GM12878 (cell line): ENCODE data around the gene ZDHHC14. TPM values are rescaled to one million over a fixed set of nuclear protein-coding genes. Genes with fewer than 3 reads are reported as not detected.

Source experiments
- ATAC-seq: fragments of 200-7000 bp; cut with Tn5 transposase; 3 replicates; pipeline ENCODE4 v1.9.1; 2020; ENCODE audit warnings: mild to moderate bottlenecking, moderate library complexity
- BruUV-seq: library from RNA; stranded (reverse); fragments of 400-500 nt; replicated peaks from 2 replicates; lab custom pipeline; 2021; lab: Mats Ljungman, UMichigan
- CTCF ChIA-PET: fragments of 300-600 bp; sonication (Branson Sonifier 250); formaldehyde crosslinking; extraction: SDS; loops from one replicate; lab custom pipeline; 2021; ENCODE audit warnings: inconsistent platforms; lab: Yijun Ruan, JAX
- POLR2A ChIA-PET: fragments of 350-600 bp; formaldehyde crosslinking; extraction: SDS; loops from one replicate; lab custom pipeline; 2021; ENCODE audit warnings: inconsistent platforms; lab: Charles Lee
- RAD21 ChIA-PET: fragments of 300-600 bp; sonication (Branson Sonifier 250); formaldehyde crosslinking; loops from one replicate; lab custom pipeline; 2023; ENCODE audit warnings: antibody characterized with exemption; ENCODE audit not compliant: unreplicated experiment; lab: Charles Lee
- SMC1A ChIA-PET: fragments of 300-600 bp; sonication (Branson Sonifier 250); formaldehyde crosslinking; loops from one replicate; lab custom pipeline; 2023; ENCODE audit not compliant: unreplicated experiment, uncharacterized antibody; lab: Charles Lee
- DNase-seq: peaks from one replicate; pipeline ENCODE4 v3.0.0-alpha.2; 2011; ENCODE audit warnings: low read depth, low spot score
- FAIRE-seq: peaks from 3 replicates; lab custom pipeline; 2011; peaks lifted over from hg19 to GRCh38; lab: Jason Lieb, UNC
- H2AFZ ChIP-seq: 2 replicates; pipeline ENCODE4 v1.6.0; 2011; ENCODE audit warnings: low read depth, low read length, control low read depth; ENCODE audit not compliant: control insufficient read depth
- H3K27ac ChIP-seq: 2 replicates; pipeline ENCODE4 v1.5.1; 2011; ENCODE audit warnings: control low read depth; ENCODE audit not compliant: control insufficient read depth, insufficient read depth
- H3K27me3 ChIP-seq, 2 experiments: replicated peaks in 1 of 2; 2 replicates each; pipeline versions ENCODE4 v1.6.0 to v1.6.1; 2011; ENCODE audit warnings: low read length in 1 of 2; ENCODE audit not compliant: control insufficient read depth in 2 of 2, insufficient read depth in 2 of 2
- H3K36me3 ChIP-seq, 2 experiments: 2 replicates each; pipeline ENCODE4 v1.5.1; 2011; ENCODE audit warnings: low read length in 1 of 2; ENCODE audit not compliant: control insufficient read depth in 2 of 2, insufficient read depth in 2 of 2
- H3K4me1 ChIP-seq: 2 replicates; pipeline ENCODE4 v1.6.1; 2011; ENCODE audit warnings: mild to moderate bottlenecking, low read length, moderate library complexity, mixed read lengths; ENCODE audit not compliant: control insufficient read depth, insufficient read depth
- H3K4me2 ChIP-seq: 2 replicates; pipeline ENCODE4 v1.6.0; 2011; ENCODE audit warnings: control low read depth; ENCODE audit not compliant: control insufficient read depth, insufficient read depth
- H3K4me3 ChIP-seq: fragments of 200-600 bp; sonication (generic); 2 replicates; pipeline ENCODE4 v1.5.1; 2016
- H3K79me2 ChIP-seq: 2 replicates; pipeline ENCODE4 v1.6.0; 2011; ENCODE audit warnings: low read length; ENCODE audit not compliant: control insufficient read depth, insufficient read depth
- H3K9ac ChIP-seq: 2 replicates; pipeline ENCODE4 v1.8.0; 2011; ENCODE audit warnings: low read length, control low read depth, mixed read lengths; ENCODE audit not compliant: control insufficient read depth, insufficient read depth
- H3K9me3 ChIP-seq: replicated peaks from 3 replicates; pipeline ENCODE4 v1.5.1; 2011; ENCODE audit warnings: mild to moderate bottlenecking, low read length; ENCODE audit not compliant: control insufficient read depth, insufficient read depth
- H4K20me1 ChIP-seq: 2 replicates; pipeline ENCODE4 v1.6.0; 2011; ENCODE audit not compliant: control insufficient read depth, insufficient read depth
- ATF2 ChIP-seq: IDR thresholded peaks from 2 replicates; pipeline ENCODE4 v1.6.1; 2012; ENCODE audit warnings: low read length, inconsistent platforms
- BRCA1 ChIP-seq: IDR thresholded peaks from 2 replicates; pipeline ENCODE4 v1.6.1; 2011; ENCODE audit warnings: low read depth, low read length, improper control_type of control experiment
- CHD1 ChIP-seq: IDR thresholded peaks from 2 replicates; pipeline ENCODE4 v1.6.1; 2012; ENCODE audit warnings: low read depth, low read length, improper control_type of control experiment
- CREB1 ChIP-seq: IDR thresholded peaks from 2 replicates; pipeline ENCODE4 v1.6.1; 2012; ENCODE audit warnings: low read depth, mild to moderate bottlenecking, inconsistent platforms
- E2F8 ChIP-seq: fragments of 450-650 bp; IDR thresholded peaks from 2 replicates; pipeline ENCODE4 v1.6.1; 2018; ENCODE audit warnings: mild to moderate bottlenecking, low read depth, moderate library complexity; ENCODE audit not compliant: partially characterized antibody
- E4F1 ChIP-seq: fragments of 450-650 bp; IDR thresholded peaks from 2 replicates; pipeline ENCODE4 v1.6.1; 2018; ENCODE audit warnings: borderline replicate concordance, mild to moderate bottlenecking; ENCODE audit not compliant: partially characterized antibody
- ESRRA ChIP-seq: IDR thresholded peaks from 2 replicates; pipeline ENCODE4 v1.6.1; 2012; ENCODE audit warnings: mild to moderate bottlenecking, low read length, improper control_type of control experiment
- MAX ChIP-seq: IDR thresholded peaks from 2 replicates; pipeline ENCODE4 v1.6.1; 2012; ENCODE audit warnings: low read depth, low read length, improper control_type of control experiment
- NKRF ChIP-seq: fragments of 450-650 bp; conservative IDR thresholded peaks from 2 replicates; pipeline ENCODE4 v1.6.1; 2017; ENCODE audit warnings: mild to moderate bottlenecking, moderate library complexity
- NR2C1 ChIP-seq: fragments of 450-650 bp; IDR thresholded peaks from 2 replicates; pipeline ENCODE4 v1.6.1; 2017; ENCODE audit warnings: antibody characterized with exemption, mild to moderate bottlenecking, moderate library complexity
- NR2F1 ChIP-seq: fragments of 450-650 bp; conservative IDR thresholded peaks from 2 replicates; pipeline ENCODE4 v1.6.1; 2017; ENCODE audit warnings: mild to moderate bottlenecking
- PML ChIP-seq: IDR thresholded peaks from 2 replicates; pipeline ENCODE4 v1.6.1; 2012; ENCODE audit warnings: low read length, inconsistent platforms
- RUNX3 ChIP-seq: IDR thresholded peaks from 2 replicates; pipeline ENCODE4 v1.6.1; 2012; ENCODE audit warnings: low read length, inconsistent platforms
- STAT3 ChIP-seq: IDR thresholded peaks from 2 replicates; pipeline ENCODE4 v1.6.1; 2011; ENCODE audit warnings: low read depth, low read length, improper control_type of control experiment
- SUZ12 ChIP-seq: fragments of 200-600 bp; sonication (generic); IDR thresholded peaks from one replicate; pipeline ENCODE4 v1.6.1; 2018; ENCODE audit warnings: antibody characterized with exemption, mild to moderate bottlenecking; ENCODE audit not compliant: unreplicated experiment
- WGBS: methylation state at CpG from one replicate; pipeline ENCODE4 v1.1.6; 2016; ENCODE audit warnings: low lambda C conversion rate; ENCODE audit not compliant: insufficient replicate concordance, insufficient coverage; ENCODE audit errors: missing lambda C conversion rate; 5-methylcytosine and 5-hydroxymethylcytosine counted together
- in situ Hi-C: fragments of 300-500 bp; cut with MboI; formaldehyde crosslinking; loops from 9 replicates; pipeline ENCODE4 v1.14.3; 2018; ENCODE audit warnings: mixed read lengths
- intact Hi-C: fragments of 100-400 bp; cut with micrococcal nuclease; formaldehyde crosslinking; loops from one replicate; pipeline ENCODE4 v1.14.2; 2022; ENCODE audit not compliant: unreplicated experiment
- polyA plus RNA-seq, 11 experiments: library from polyadenylated mRNA; depleted of rRNA in 4 of 11; unstranded in 6 of 11; stranded (reverse) in 5 of 11; fragments of >200 nt; fragmentation: Nextera tagmentation in 4 of 11; fragmentation: Illumina TruSeq in 1 of 11; extraction: Ambion mirVana in 4 of 11; extraction: Trizol in 1 of 11; gene quantifications; 1 replicate in 1 of 11; 2 replicates in 10 of 11; pipeline versions ENCODE4 v1.2.1 to v1.2.3, GENCODE V29; 2011 to 2016; ENCODE audit warnings: inconsistent platforms in 2 of 11, missing spikeins in 2 of 11, low read depth in 1 of 11
- total RNA-seq, 4 experiments: library from RNA; depleted of rRNA in 3 of 4; stranded (reverse); fragments of >200 nt in 3 of 4; fragmentation: Illumina TruSeq in 1 of 4; extraction: Trizol in 1 of 4; gene quantifications; 2 replicates each; pipeline versions ENCODE4 v1.2.1 to v1.2.3, GENCODE V29; 2013 to 2021

The ZDHHC14 gene
- total and polyA plus RNA-seq, 10 of the 15 experiments (the other 5 are each of a cell fraction or from before 2014, with no cell fraction given) = 0.15 to 16.0 (median 0.76) TPM; not detected in 1

GRCh38 chr6:157522472-157522871 is 141.5 kb downstream of the ZDHHC14 start:
- Histone ChIP-seq H3K4me1 (no peaks in the 10 kb centered on the region), H3K9me3 (peaks cover 4% of the 10 kb centered on the region; the same call in 2 of the 3 replicates), H3K27ac (no peak overlapping the region), H4K20me1 (no peaks in the 10 kb centered on the region), H3K36me3 (no peaks in the 10 kb centered on the region), H3K4me2 (no peak overlapping the region), H3K79me2 (no peaks in the 10 kb centered on the region), H3K9ac (no peak overlapping the region), H3K27me3 (0 out of 4 replicates have a peak, but pooled peaks cover 0 to 2% of the 10 kb centered on the region in 2 experiments), H2AFZ (no peak overlapping the region), H3K4me3 (no peak overlapping the region)
- POLR2A ChIA-PET = no interaction called here
- DNase-seq = no peak
- intact Hi-C loops (no loop called here), in situ Hi-C loops (no loop called here)
- no peak for FAIRE-seq
- CTCF ChIA-PET = interaction anchor here (1.0 kb wide), 1 partner anchor 208 kb away, joined by 3 read pairs; no protein-coding TSS in a partner anchor
- 30% methylated on average over 1 of the region's 1 CpG for WGBS
- SMC1A ChIA-PET = interaction anchor here (0.7 to 1.9 kb wide), 3 partner anchors 10 to 59 kb away, joined by 3 to 5 read pairs (median 4); no protein-coding TSS in a partner anchor
- RAD21 ChIA-PET = no interaction called here
- no peak for ATAC-seq
- BruUV-seq = no TSS peak
- TF ChIP-seq RUNX3 = no peak
- TF ChIP-seq NR2F1 = no peak
- no peak for TF ChIP-seq MAX
- TF ChIP-seq NR2C1 = no peak
- no peak for TF ChIP-seq E2F8
- TF ChIP-seq ATF2 = no peak
- TF ChIP-seq CHD1 = no peak
- no peak for TF ChIP-seq SUZ12
- TF ChIP-seq NKRF = no peak
- no peak for TF ChIP-seq E4F1
- TF ChIP-seq ESRRA = no peak
- TF ChIP-seq BRCA1 = no peak
- TF ChIP-seq CREB1 = no peak
- no peak for TF ChIP-seq PML
- TF ChIP-seq STAT3 = no peak
